ENCODE data around the gene FIGLA. TPM values are rescaled to one million over a fixed set of nuclear protein-coding genes. Genes with fewer than 3 reads are reported as not detected.

Gene FIGLA
- total RNA-seq, 1 donor from 2014 or later: not detected

- TF ChIP-seq CTCF (conservative IDR thresholded peaks at IDR 0.05; ENCODE audit: low read depth, low read length): no peak
- no peak overlapping the region for H3K4me3 ChIP-seq (ENCODE audit: low read depth, low read length)
- DNase-seq (ENCODE audit: low read depth): no peak
Measured at GRCh38 chr2:70757360-70757759, 33.1 kb downstream of the FIGLA start.

- TF ChIP-seq CTCF (conservative IDR thresholded peaks at IDR 0.05; ENCODE audit: low read depth, low read length): no peak
- H3K4me3 ChIP-seq (ENCODE audit: low read depth, low read length): no peak overlapping the region
- DNase-seq (ENCODE audit: low read depth): no peak
Measured at GRCh38 chr2:70756128-70756527, 34.3 kb downstream of the FIGLA start.

GRCh38 chr2:70753902-70754301 is 36.5 kb downstream of the FIGLA start:
- H3K4me3 ChIP-seq (ENCODE audit: low read depth, low read length): no peak overlapping the region
- TF ChIP-seq CTCF (conservative IDR thresholded peaks at IDR 0.05; ENCODE audit: low read depth, low read length): no peak
- DNase-seq (ENCODE audit: low read depth): no peak

GRCh38 chr2:70753031-70753430 is 37.4 kb downstream of the FIGLA start:
- DNase-seq (ENCODE audit: low read depth): no peak
- no peak overlapping the region for H3K4me3 ChIP-seq (ENCODE audit: low read depth, low read length)
- TF ChIP-seq CTCF (conservative IDR thresholded peaks at IDR 0.05; ENCODE audit: low read depth, low read length): no peak

GRCh38 chr2:70752396-70752795 is 38.0 kb downstream of the FIGLA start:
- H3K4me3 ChIP-seq (ENCODE audit: low read depth, low read length): no peak overlapping the region
- DNase-seq (ENCODE audit: low read depth): no peak
- no peak for TF ChIP-seq CTCF (conservative IDR thresholded peaks at IDR 0.05; ENCODE audit: low read depth, low read length)

GRCh38 chr2:70751881-70752280 is 38.6 kb downstream of the FIGLA start:
- DNase-seq (ENCODE audit: low read depth): no peak
- TF ChIP-seq CTCF (conservative IDR thresholded peaks at IDR 0.05; ENCODE audit: low read depth, low read length): no peak
- H3K4me3 ChIP-seq (ENCODE audit: low read depth, low read length): no peak overlapping the region

GRCh38 chr2:70750320-70750719 is 40.1 kb downstream of the FIGLA start:
- H3K4me3 ChIP-seq (ENCODE audit: low read depth, low read length): no peak overlapping the region
- DNase-seq (ENCODE audit: low read depth): no peak
- TF ChIP-seq CTCF (conservative IDR thresholded peaks at IDR 0.05; ENCODE audit: low read depth, low read length): no peak

Measured in epithelial cell of proximal tubule (primary cell).